Endothelial cell of umbilical vein (primary cell): ENCODE results near the gene CLDN6. TPM values are rescaled to one million over a fixed set of nuclear protein-coding genes. Genes with fewer than 3 reads are reported as not detected.

Source experiments
- BruUV-seq: library from RNA; stranded (reverse); fragments of 400-500 nt; replicated peaks from 2 replicates; lab custom pipeline; 2021; lab: Mats Ljungman, UMichigan
- CTCF ChIA-PET: fragments of 300-600, 350-600 bp; sonication (Branson Sonifier 250); formaldehyde crosslinking; loops from one replicate; lab custom pipeline; 2021; ENCODE audit warnings: antibody characterized with exemption, inconsistent platforms; lab: Charles Lee
- POLR2A ChIA-PET: fragments of 300-600, 350-600 bp; sonication (Branson Sonifier 250); formaldehyde crosslinking; loops from one replicate; lab custom pipeline; 2021; ENCODE audit warnings: antibody characterized with exemption, inconsistent platforms; lab: Charles Lee
- DNase-seq: peaks from one replicate; pipeline ENCODE4 v3.0.0-alpha.2; 2011; ENCODE audit warnings: low read depth, low spot score
- FAIRE-seq: peaks from 2 replicates; lab custom pipeline; 2011; peaks lifted over from hg19 to GRCh38; lab: Jason Lieb, UNC
- H2AFZ ChIP-seq: 2 replicates; pipeline ENCODE4 v1.6.0; 2012; ENCODE audit warnings: low read depth, low read length, control low read depth, inconsistent platforms
- H3K27ac ChIP-seq: 2 replicates; pipeline ENCODE4 v1.5.1; 2011; ENCODE audit warnings: low read depth, mild to moderate bottlenecking, control low read depth, low read length, moderate library complexity; ENCODE audit not compliant: insufficient read depth
- H3K27me3 ChIP-seq, 2 experiments: 2 replicates each; pipeline versions ENCODE4 v1.6.0 to v1.6.1; 2011; ENCODE audit warnings: low read length in 2 of 2, mixed read lengths in 1 of 2; ENCODE audit not compliant: control insufficient read depth in 2 of 2, insufficient read depth in 2 of 2
- H3K36me3 ChIP-seq, 2 experiments: 2 replicates in 1 of 2; 3 replicates in 1 of 2; pipeline ENCODE4 v1.5.1; 2011; ENCODE audit warnings: low read length in 2 of 2, mild to moderate bottlenecking in 1 of 2, moderate library complexity in 1 of 2; ENCODE audit not compliant: control insufficient read depth in 2 of 2, insufficient read depth in 2 of 2; ENCODE audit errors: extremely low read depth in 1 of 2
- H3K4me1 ChIP-seq: 3 replicates; pipeline ENCODE4 v1.5.1; 2011; ENCODE audit warnings: mild to moderate bottlenecking, low read length; ENCODE audit not compliant: control insufficient read depth, insufficient read depth; ENCODE audit errors: extremely low read depth
- H3K4me2 ChIP-seq: 2 replicates; pipeline ENCODE4 v1.6.1; 2011; ENCODE audit warnings: low read length, control low read depth, mixed read lengths; ENCODE audit not compliant: insufficient read depth
- H3K4me3 ChIP-seq, 3 experiments: fragments of 200-600 bp in 1 of 3; sonication (generic), shearing (Covaris generic) in 1 of 3; replicated peaks in 1 of 3; 2 replicates each; pipeline ENCODE4 v1.5.1; 2011 to 2016; ENCODE audit warnings: control low read depth in 3 of 3, low read length in 3 of 3, mild to moderate bottlenecking in 2 of 3, inconsistent platforms in 1 of 3, low read depth in 1 of 3, moderate library complexity in 1 of 3; ENCODE audit not compliant: insufficient read depth in 1 of 3
- H3K79me2 ChIP-seq: 2 replicates; pipeline ENCODE4 v1.6.0; 2012; ENCODE audit warnings: low read length, inconsistent platforms; ENCODE audit not compliant: control insufficient read depth, insufficient read depth
- H3K9ac ChIP-seq: replicated peaks from 2 replicates; pipeline ENCODE3; 2011; ENCODE audit warnings: low read length, control low read depth; ENCODE audit not compliant: insufficient read depth; ENCODE audit errors: extremely low read depth
- H3K9me1 ChIP-seq: replicated peaks from 3 replicates; pipeline ENCODE4 v1.6.0; 2011; ENCODE audit warnings: mild to moderate bottlenecking, low read length; ENCODE audit not compliant: control insufficient read depth, insufficient read depth; ENCODE audit errors: extremely low read depth
- H3K9me3 ChIP-seq: replicated peaks from 2 replicates; pipeline ENCODE4 v1.5.1; 2012; ENCODE audit warnings: low read length, inconsistent platforms; ENCODE audit not compliant: control insufficient read depth, insufficient read depth
- H4K20me1 ChIP-seq: replicated peaks from 2 replicates; pipeline ENCODE3; 2011; ENCODE audit warnings: mild to moderate bottlenecking, low read length; ENCODE audit not compliant: control insufficient read depth, insufficient read depth; ENCODE audit errors: extremely low read depth
- CTCF ChIP-seq, 2 donors: IDR thresholded peaks; 1 replicate in 1 of 2; 2 replicates in 1 of 2; pipeline ENCODE4 v1.5.1; 2011; ENCODE audit warnings: low read length in 2 of 2, mild to moderate bottlenecking in 2 of 2, moderate library complexity in 2 of 2, control low read depth in 1 of 2, inconsistent platforms in 1 of 2, low read depth in 1 of 2; ENCODE audit not compliant: insufficient read depth in 1 of 2; ENCODE audit errors: extremely low read depth in 1 of 2
- EZH2 ChIP-seq: IDR thresholded peaks from 2 replicates; pipeline ENCODE4 v1.6.1; 2012; ENCODE audit warnings: borderline replicate concordance, low read depth, mild to moderate bottlenecking, moderate library complexity, low read length, inconsistent platforms; ENCODE audit not compliant: severe bottlenecking
- FOS ChIP-seq: IDR thresholded peaks from 2 replicates; pipeline ENCODE4 v1.6.1; 2011; ENCODE audit warnings: mild to moderate bottlenecking, low read length, moderate library complexity, borderline replicate concordance; ENCODE audit not compliant: insufficient read depth
- GATA2 ChIP-seq: IDR thresholded peaks from 2 replicates; pipeline ENCODE4 v1.7.0; 2011; ENCODE audit warnings: low read depth, mild to moderate bottlenecking, moderate library complexity, mixed read lengths, low read length; ENCODE audit not compliant: insufficient read length, insufficient read depth
- MYC ChIP-seq: IDR thresholded peaks from one replicate; pipeline ENCODE4 v1.6.1; 2011; ENCODE audit warnings: mild to moderate bottlenecking, low read depth, low read length
- POLR2AphosphoS5 ChIP-seq: IDR thresholded peaks from 2 replicates; pipeline ENCODE4 v1.6.1; 2012; ENCODE audit warnings: low read depth, mild to moderate bottlenecking, control low read depth, low read length, moderate library complexity; ENCODE audit not compliant: insufficient read depth
- dilution Hi-C: fragments of 300-500 bp; cut with MboI; formaldehyde crosslinking; loops from one replicate; pipeline ENCODE4 v1.15.0; 2019; ENCODE audit warnings: low sequenced_read_pairs; ENCODE audit not compliant: extremely low pct_ligation_motif_present
- intact Hi-C: fragments of 100-400 bp; cut with micrococcal nuclease; formaldehyde crosslinking; loops from one replicate; pipeline ENCODE4 v1.10.0; 2022
- polyA plus RNA-seq, 4 experiments: library from polyadenylated mRNA; depleted of rRNA in 3 of 4; stranded (reverse) in 3 of 4; unstranded in 1 of 4; fragments of >200 nt; gene quantifications; 2 replicates each; pipeline versions ENCODE4 v1.2.1 to v1.2.3, GENCODE V29; 2011 to 2012; ENCODE audit warnings: missing spikeins in 1 of 4
- total RNA-seq: library from RNA; stranded (reverse); gene quantifications from 2 replicates; pipeline ENCODE4 v1.2.3, GENCODE V29; 2021
- TF ChIP-seq, protein P1 (sequence below): IDR thresholded peaks from 2 replicates; pipeline ENCODE4 v1.6.1; 2011; ENCODE audit not compliant: insufficient read depth, insufficient read length

Gene CLDN6
- total and polyA plus RNA-seq, 2 donors (not counting 3 experiments of a cell fraction or from before 2014, with no cell fraction given): 0.28 TPM; not detected in 1

- no TSS peak for BruUV-seq
- intact Hi-C loops (loop anchor here (1.0 kb wide), 1 partner anchor 16 kb away; the partner anchor contains the start of gene TNFRSF12A), dilution Hi-C loops (no loop called here)
- H4K20me1 ChIP-seq: no peaks in the 10 kb centered on the region
- CTCF ChIA-PET: interaction anchor here (0.7 to 3.6 kb wide), 7 partner anchors 12 to 54 kb away, joined by 3 to 97 read pairs (median 9); partner anchors contain the start of genes HCFC1R1, THOC6 and TNFRSF12A
- H3K79me2 ChIP-seq: no peaks in the 10 kb centered on the region
- DNase-seq (no peak), FAIRE-seq (no peak)
- H3K9ac ChIP-seq: no peak overlapping the region
- POLR2A ChIA-PET: interaction anchor here (0.7 to 2.1 kb wide), 3 partner anchors 16 to 140 kb away, joined by 3 to 16 read pairs (median 5); partner anchors contain the start of gene TNFRSF12A
- H3K27ac ChIP-seq: no peak overlapping the region
- no peaks in the 10 kb centered on the region for H3K36me3 ChIP-seq
- TF ChIP-seq EZH2: no peak
- no peak for TF ChIP-seq FOS
- TF ChIP-seq, protein P1, sequence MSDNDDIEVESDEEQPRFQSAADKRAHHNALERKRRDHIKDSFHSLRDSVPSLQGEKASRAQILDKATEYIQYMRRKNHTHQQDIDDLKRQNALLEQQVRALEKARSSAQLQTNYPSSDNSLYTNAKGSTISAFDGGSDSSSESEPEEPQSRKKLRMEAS: no peak
- no peak for TF ChIP-seq GATA2
- TF ChIP-seq CTCF (IDR thresholded peaks at IDR 0.05; ENCODE audit: extremely low read depth in 1 of 2, insufficient read depth in 1 of 2, low read depth in 1 of 2, low read length in 2 of 2): no peak
- no peak for TF ChIP-seq MYC
- no peak for TF ChIP-seq POLR2AphosphoS5
- H3K9me3 ChIP-seq: no peaks in the 10 kb centered on the region
- H3K4me2 ChIP-seq: no peak overlapping the region
- H2AFZ ChIP-seq: no peak overlapping the region
- no peaks in the 10 kb centered on the region for H3K27me3 ChIP-seq
- no peaks in the 10 kb centered on the region for H3K9me1 ChIP-seq
- H3K4me3 ChIP-seq: no peak overlapping the region
- H3K4me1 ChIP-seq: peaks cover 16% of the 10 kb centered on the region
Observed at GRCh38 chr16:3004319-3004718, 13.7 kb downstream of the CLDN6 start.
